PC-3 (cell line): ENCODE results near the gene DEPDC1B. TPM values are rescaled to one million over a fixed set of nuclear protein-coding genes. Genes with fewer than 3 reads are reported as not detected.
"Not testable (repeated sequence)": the region's sequence is repeated elsewhere in the genome, so short reads cannot be mapped to it uniquely, and the experiment has no call there.

Experiments
- ATAC-seq: fragments of 200-7000 bp; cut with Tn5 transposase; 2 replicates; pipeline ENCODE4 v1.9.1; 2020; ENCODE audit warnings: mild to moderate bottlenecking, moderate library complexity
- BruUV-seq: library from RNA; stranded (reverse); fragments of 400-500 nt; replicated peaks from 2 replicates; lab custom pipeline; 2021; lab: Mats Ljungman, UMichigan
- CTCF ChIA-PET: fragments of 300-600 bp; sonication (Branson Sonifier 250); formaldehyde crosslinking; loops from one replicate; lab custom pipeline; 2022; ENCODE audit warnings: antibody characterized with exemption; lab: Charles Lee
- POLR2A ChIA-PET: fragments of 300-600 bp; sonication (Branson Sonifier 250); formaldehyde crosslinking; loops from one replicate; lab custom pipeline; 2022; ENCODE audit warnings: antibody characterized with exemption; ENCODE audit not compliant: unreplicated experiment; lab: Charles Lee
- DNase-seq: peaks from one replicate; pipeline ENCODE4 v3.0.0-alpha.2; 2015
- H2AFZ ChIP-seq: fragments of 300-600 bp; sonication (generic); 2 replicates; pipeline ENCODE4 v1.6.0; 2016; ENCODE audit warnings: antibody characterized with exemption, low read length
- H3F3A ChIP-seq: fragments of 300-600 bp; sonication (generic); one replicate; pipeline ENCODE4 v1.6.0; 2017; ENCODE audit warnings: antibody characterized with exemption, low read length, control low read depth, mild to moderate bottlenecking; ENCODE audit not compliant: unreplicated experiment
- H3K27ac ChIP-seq: fragments of 300-600 bp; sonication (generic); 2 replicates; pipeline ENCODE4 v1.5.1; 2016; ENCODE audit warnings: mild to moderate bottlenecking, low read length
- H3K27me3 ChIP-seq: fragments of 300-600 bp; sonication (generic); 2 replicates; pipeline ENCODE4 v1.6.1; 2016; ENCODE audit warnings: low read length, mixed read lengths
- H3K36me3 ChIP-seq: fragments of 300-600 bp; sonication (generic); 2 replicates; pipeline ENCODE4 v1.6.1; 2016; ENCODE audit warnings: low read depth, mixed run types, low read length, mixed read lengths
- H3K4me1 ChIP-seq: fragments of 300-600 bp; sonication (generic); 2 replicates; pipeline ENCODE4 v1.5.1; 2016; ENCODE audit warnings: low read length; ENCODE audit not compliant: insufficient read depth
- H3K4me2 ChIP-seq: fragments of 300-600 bp; sonication (generic); 2 replicates; pipeline ENCODE4 v1.6.0; 2016; ENCODE audit warnings: low read length
- H3K4me3 ChIP-seq: fragments of 300-600 bp; sonication (generic); 2 replicates; pipeline ENCODE4 v1.5.1; 2016; ENCODE audit warnings: mild to moderate bottlenecking, low read length, mixed read lengths
- H3K79me2 ChIP-seq: fragments of 300-600 bp; sonication (generic); 2 replicates; pipeline ENCODE4 v1.6.1; 2017; ENCODE audit warnings: low read length, mixed read lengths
- H3K9ac ChIP-seq: fragments of 300-600 bp; sonication (generic); 2 replicates; pipeline ENCODE4 v1.6.0; 2016; ENCODE audit warnings: mild to moderate bottlenecking, low read length
- H3K9me2 ChIP-seq: fragments of 300-600 bp; sonication (generic); replicated peaks from 2 replicates; pipeline ENCODE4 v1.6.1; 2016; ENCODE audit warnings: mixed run types, low read length, mixed read lengths
- H3K9me3 ChIP-seq: fragments of 300-600 bp; sonication (generic); 2 replicates; pipeline ENCODE4 v1.6.1; 2016; ENCODE audit warnings: low read length, mixed read lengths
- H4K20me1 ChIP-seq: fragments of 300-600 bp; sonication (generic); 2 replicates; pipeline ENCODE4 v1.6.1; 2016; ENCODE audit warnings: low read length, mixed read lengths
- CTCF ChIP-seq: fragments of 300-600 bp; sonication (generic); conservative IDR thresholded peaks from 2 replicates; pipeline ENCODE4 v1.5.1; 2017; ENCODE audit warnings: antibody characterized with exemption, low read depth, mild to moderate bottlenecking, low read length
- EZH2 ChIP-seq: fragments of 300-600 bp; sonication (generic); IDR thresholded peaks from one replicate; pipeline ENCODE4 v1.6.1; 2017; ENCODE audit warnings: antibody characterized with exemption, mild to moderate bottlenecking, low read length; ENCODE audit not compliant: unreplicated experiment
- EZH2phosphoT487 ChIP-seq: fragments of 300-600 bp; sonication (generic); IDR thresholded peaks from 2 replicates; pipeline ENCODE4 v1.6.1; 2018; ENCODE audit warnings: mild to moderate bottlenecking, antibody characterized with exemption, low read length, borderline replicate concordance
- intact Hi-C: fragments of 100-400 bp; cut with micrococcal nuclease; formaldehyde crosslinking; loops from 2 replicates; pipeline ENCODE4 v1.9.0; 2023
- total RNA-seq: library from RNA; depleted of rRNA; stranded (reverse); fragments of >200 nt; gene quantifications from 2 replicates; pipeline ENCODE4 v1.2.3, GENCODE V29; 2014

Gene DEPDC1B
- total RNA-seq, 1 experiment from 2014 or later: 22.7 TPM

DNA sequence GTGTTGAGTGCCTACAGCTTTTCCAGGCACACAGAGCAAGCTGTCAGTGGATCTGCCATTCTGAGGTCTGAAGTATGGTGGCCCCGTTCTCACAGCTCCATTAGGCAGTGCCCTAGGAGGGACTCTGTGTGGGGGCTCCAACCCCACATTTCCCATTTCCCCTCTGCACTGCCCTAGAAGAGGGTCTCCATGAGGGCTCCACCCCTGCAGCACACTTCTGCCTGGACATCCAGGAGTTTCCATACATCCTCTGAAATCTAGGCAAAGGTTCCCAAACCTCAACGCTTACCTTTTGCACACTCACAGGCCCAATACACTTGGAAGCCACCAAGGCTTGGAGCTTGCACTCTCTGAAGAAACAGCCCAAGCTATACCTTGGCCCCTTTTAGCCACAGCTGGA, 131.3 kb downstream of the DEPDC1B start:
- H3K27ac ChIP-seq: no peak overlapping the region
- no peaks in the 10 kb centered on the region for H3K36me3 ChIP-seq
- H3K4me1 ChIP-seq: no peaks in the 10 kb centered on the region
- H3K4me3 ChIP-seq: no peak overlapping the region
- no peak for DNase-seq
- H4K20me1 ChIP-seq: no peaks in the 10 kb centered on the region
- no peak for ATAC-seq
- intact Hi-C loops: no loop called here
- CTCF ChIA-PET: no interaction called here
- H2AFZ ChIP-seq: no peak overlapping the region
- TF ChIP-seq CTCF (no peak), EZH2 (no peak), EZH2phosphoT487 (no peak)
- H3K9me3 ChIP-seq: no peaks in the 10 kb centered on the region
- H3K9me2 ChIP-seq: no peaks in the 10 kb centered on the region
- BruUV-seq: no TSS peak
- no peak overlapping the region for H3K9ac ChIP-seq
- POLR2A ChIA-PET: no interaction called here
- H3F3A ChIP-seq: no peaks in the 10 kb centered on the region
- no peaks in the 10 kb centered on the region for H3K79me2 ChIP-seq
- no peaks in the 10 kb centered on the region for H3K27me3 ChIP-seq
- H3K4me2 ChIP-seq: no peak overlapping the region

- no peaks in the 10 kb centered on the region for H3K79me2 ChIP-seq
- no peak for DNase-seq
- intact Hi-C loops: no loop called here
- H3K4me2 ChIP-seq: no peak overlapping the region
- no TSS peak for BruUV-seq
- ATAC-seq: no peak
- no peaks in the 10 kb centered on the region for H3F3A ChIP-seq
- no peak overlapping the region for H3K9ac ChIP-seq
- POLR2A ChIA-PET: no interaction called here
- H3K36me3 ChIP-seq: no peaks in the 10 kb centered on the region
- H4K20me1 ChIP-seq: no peaks in the 10 kb centered on the region
- CTCF ChIA-PET: no interaction called here
- H3K9me3 ChIP-seq: no peaks in the 10 kb centered on the region
- no peak overlapping the region for H3K27ac ChIP-seq
- TF ChIP-seq EZH2phosphoT487 (no peak), CTCF (no peak), EZH2 (no peak)
- no peaks in the 10 kb centered on the region for H3K27me3 ChIP-seq
- no peaks in the 10 kb centered on the region for H3K4me1 ChIP-seq
- no peaks in the 10 kb centered on the region for H3K9me2 ChIP-seq
- no peak overlapping the region for H3K4me3 ChIP-seq
- H2AFZ ChIP-seq: no peak overlapping the region
These were observed 136.2 kb downstream of the DEPDC1B start for GRCh38 chr5:60563696-60564324.

GRCh38 chr5:60553291-60553690, 146.7 kb downstream of the DEPDC1B start:
- H3K9me2 ChIP-seq, H3K4me2 ChIP-seq, H3K9me3 ChIP-seq, POLR2A ChIA-PET, H3F3A ChIP-seq, H3K79me2 ChIP-seq, H3K36me3 ChIP-seq, H3K4me3 ChIP-seq, BruUV-seq, H3K27ac ChIP-seq, DNase-seq, intact Hi-C loops, H3K9ac ChIP-seq, H3K27me3 ChIP-seq, H3K4me1 ChIP-seq, H4K20me1 ChIP-seq, H2AFZ ChIP-seq, ATAC-seq, CTCF ChIA-PET: not testable (repeated sequence)
